RWPE1 (cell line): ENCODE measurements around the gene SRXN1.

Experiments used
- CTCF ChIA-PET: fragments of 350-600 bp; sonication (Branson Sonifier 250); formaldehyde crosslinking; extraction: SDS; loops from one replicate; lab custom pipeline; 2021; lab: Yijun Ruan, JAX
- POLR2A ChIA-PET: fragments of 400-600 bp; formaldehyde crosslinking; extraction: SDS; loops from one replicate; lab custom pipeline; 2020; ENCODE audit warnings: antibody characterized with exemption; ENCODE audit not compliant: low non-redundant PET; lab: Yijun Ruan, JAX
- DNase-seq: peaks from one replicate; pipeline ENCODE4 v3.0.0; 2012; ENCODE audit warnings: low spot score
- H3K27ac ChIP-seq: fragments of 450-650 bp; 2 replicates; pipeline ENCODE4 v1.5.1; 2017
- TF ChIP-seq, protein P1 (sequence below): fragments of 450-650 bp; conservative IDR thresholded peaks from 2 replicates; pipeline ENCODE4 v1.5.1; 2017; ENCODE audit warnings: low read depth, mild to moderate bottlenecking

SRXN1 gene

DNA sequence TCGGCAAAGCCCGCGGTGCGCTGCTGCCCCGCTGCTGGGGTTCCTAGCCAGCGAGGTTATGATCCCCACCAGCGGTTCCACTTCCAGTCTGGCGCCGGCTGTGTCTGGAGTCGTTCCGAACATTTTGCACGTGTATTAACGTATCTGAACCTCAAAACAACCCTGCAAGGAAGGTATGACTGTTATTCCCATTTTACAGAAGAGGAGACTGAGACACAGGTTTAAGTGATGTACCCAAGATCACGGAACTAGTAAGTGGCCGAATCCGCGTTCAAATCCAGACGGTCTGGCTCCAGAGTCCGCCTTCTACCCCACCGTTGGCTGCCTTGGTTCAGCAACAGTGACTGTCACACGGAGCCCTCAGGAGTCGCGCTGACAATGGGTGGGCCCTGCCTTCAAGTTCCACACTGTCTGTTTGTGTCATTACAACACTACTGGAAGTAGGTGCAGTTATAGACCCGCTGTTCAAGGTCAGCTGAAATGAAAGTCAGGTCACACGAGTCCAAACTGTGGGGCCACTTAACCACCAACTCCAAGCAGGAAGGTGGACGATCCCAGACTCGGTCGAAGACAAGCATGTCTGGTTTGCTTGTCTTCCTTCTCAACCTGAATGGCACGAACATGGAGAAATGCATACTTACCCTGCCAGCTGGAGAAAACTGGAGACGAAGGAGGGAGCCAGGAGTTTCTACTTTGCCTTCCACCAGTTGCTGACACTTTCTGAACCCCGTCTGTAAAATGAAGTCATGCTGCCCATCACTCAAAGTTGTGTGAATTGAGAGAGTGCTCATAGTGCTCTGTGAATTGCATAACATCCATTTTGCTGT lies 803 bp upstream of the SRXN1 start:
- POLR2A ChIA-PET = no interaction called here
- peak overlapping the region; percentile 77 for H3K27ac ChIP-seq
- CTCF ChIA-PET = no interaction called here

DNA sequence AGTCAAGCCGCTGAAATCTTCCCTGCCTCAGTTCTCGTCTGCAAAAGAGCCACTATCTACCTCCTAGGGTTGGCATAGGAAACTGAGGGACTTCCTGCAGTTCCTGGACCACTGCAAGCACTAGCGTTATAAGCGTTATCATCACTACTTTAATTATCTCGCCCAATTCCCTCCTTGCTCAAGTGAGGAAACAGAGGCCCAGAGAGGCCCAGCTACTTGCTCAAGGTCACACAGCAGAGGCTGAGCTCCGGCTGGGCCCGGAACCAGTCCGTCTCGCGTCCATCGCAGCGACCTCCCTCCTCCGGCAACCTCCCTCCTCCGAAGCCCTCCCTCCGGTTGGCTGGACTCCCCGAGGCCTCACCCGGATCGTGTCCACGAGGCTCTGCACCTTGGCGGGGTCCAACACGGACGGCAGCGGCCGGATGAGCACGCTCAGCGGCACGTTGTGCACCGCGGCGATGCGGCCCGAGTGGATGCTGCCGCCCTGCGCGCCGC lies 338 bp downstream of the SRXN1 start:
- TF ChIP-seq, protein P1, sequence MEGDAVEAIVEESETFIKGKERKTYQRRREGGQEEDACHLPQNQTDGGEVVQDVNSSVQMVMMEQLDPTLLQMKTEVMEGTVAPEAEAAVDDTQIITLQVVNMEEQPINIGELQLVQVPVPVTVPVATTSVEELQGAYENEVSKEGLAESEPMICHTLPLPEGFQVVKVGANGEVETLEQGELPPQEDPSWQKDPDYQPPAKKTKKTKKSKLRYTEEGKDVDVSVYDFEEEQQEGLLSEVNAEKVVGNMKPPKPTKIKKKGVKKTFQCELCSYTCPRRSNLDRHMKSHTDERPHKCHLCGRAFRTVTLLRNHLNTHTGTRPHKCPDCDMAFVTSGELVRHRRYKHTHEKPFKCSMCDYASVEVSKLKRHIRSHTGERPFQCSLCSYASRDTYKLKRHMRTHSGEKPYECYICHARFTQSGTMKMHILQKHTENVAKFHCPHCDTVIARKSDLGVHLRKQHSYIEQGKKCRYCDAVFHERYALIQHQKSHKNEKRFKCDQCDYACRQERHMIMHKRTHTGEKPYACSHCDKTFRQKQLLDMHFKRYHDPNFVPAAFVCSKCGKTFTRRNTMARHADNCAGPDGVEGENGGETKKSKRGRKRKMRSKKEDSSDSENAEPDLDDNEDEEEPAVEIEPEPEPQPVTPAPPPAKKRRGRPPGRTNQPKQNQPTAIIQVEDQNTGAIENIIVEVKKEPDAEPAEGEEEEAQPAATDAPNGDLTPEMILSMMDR = no peak
- H3K27ac ChIP-seq = peak overlapping the region; percentile 77
- CTCF ChIA-PET = interaction anchor here (0.6 to 1.4 kb wide), 4 partner anchors 14 to 173 kb away, joined by 3 to 7 read pairs (median 5); no protein-coding TSS in a partner anchor
- no peak for DNase-seq
- POLR2A ChIA-PET = no interaction called here

More for the DNA sequence above, 803 bp upstream of the SRXN1 start:
- TF ChIP-seq, protein P1 = no peak; the same call in 1 of the 2 replicates
- no peak for DNase-seq

DNA sequence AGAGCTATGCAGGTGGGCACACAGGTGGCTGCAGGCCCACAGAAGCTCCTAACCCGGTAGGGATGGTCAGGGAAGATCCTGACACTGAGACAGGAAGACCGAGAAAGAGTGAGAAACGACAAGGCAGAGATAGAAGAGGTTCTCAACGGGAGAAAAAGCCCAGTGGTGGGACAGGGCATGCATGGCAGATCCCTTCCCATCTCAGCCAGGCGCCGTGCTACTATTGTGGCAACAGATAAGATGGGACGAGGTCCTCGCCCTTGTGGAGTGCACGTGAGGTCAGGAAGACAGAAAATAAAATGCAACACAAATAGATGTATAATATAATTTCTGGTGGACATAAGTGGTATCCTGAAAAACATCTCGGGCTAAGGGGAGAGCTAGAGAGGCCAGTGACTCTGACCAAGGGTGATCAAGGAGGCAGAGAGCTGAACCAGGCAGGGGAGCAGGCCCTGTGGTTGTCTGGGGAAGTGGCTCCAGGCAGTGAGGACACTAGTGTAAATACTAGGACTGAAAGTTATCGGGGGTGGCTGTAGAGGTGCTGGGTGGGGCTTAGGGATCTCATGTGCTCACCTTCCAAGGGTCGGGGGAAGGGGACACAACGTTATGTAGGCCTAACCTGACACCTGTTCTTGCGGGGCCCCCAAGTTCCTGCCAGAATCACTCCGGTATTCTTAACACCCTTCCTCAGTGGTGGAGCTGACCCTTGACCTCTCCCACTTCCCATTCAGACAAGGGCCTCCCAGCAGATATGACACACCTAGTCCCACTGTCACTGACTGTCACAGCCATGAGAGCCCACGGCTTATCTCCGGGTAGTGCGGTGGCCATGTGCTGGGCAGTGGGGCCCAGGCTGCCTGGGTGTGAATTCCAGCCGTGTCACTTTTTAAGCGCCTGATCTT lies 1.0 kb downstream of the SRXN1 start:
- ChIA-PET CTCF (interaction anchor here (0.6 to 1.4 kb wide), 7 partner anchors 15 to 173 kb away, joined by 3 to 7 read pairs (median 4); no protein-coding TSS in a partner anchor), POLR2A (no interaction called here)
- TF ChIP-seq, protein P1 = no peak
- DNase-seq = no peak
- H3K27ac ChIP-seq = peak overlapping the region; percentile 77

DNA sequence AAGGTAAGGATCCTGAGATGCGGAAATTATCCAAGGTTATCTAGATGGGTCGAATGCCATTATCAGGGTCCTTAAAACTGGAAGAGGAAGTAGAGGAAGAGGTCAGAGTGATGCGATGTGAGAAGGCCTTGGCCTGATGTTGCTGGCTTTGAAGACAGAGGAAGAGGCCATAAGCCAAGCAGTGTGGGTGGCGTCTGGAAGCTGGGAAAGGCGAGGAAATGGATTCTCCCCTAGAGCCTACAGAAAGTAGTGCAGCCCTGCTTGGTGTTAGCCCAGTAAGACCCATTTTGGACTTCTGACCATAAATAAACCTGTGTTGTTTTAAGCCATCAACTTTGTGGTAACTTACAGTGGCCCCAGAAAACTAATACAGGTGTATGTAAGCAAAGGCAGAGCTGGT lies 2.0 kb downstream of the SRXN1 start:
- POLR2A ChIA-PET = no interaction called here
- TF ChIP-seq, protein P1 = no peak
- peak overlapping the region; percentile 77 for H3K27ac ChIP-seq
- no peak for DNase-seq
- CTCF ChIA-PET = interaction anchor here (0.7 to 1.2 kb wide), 3 partner anchors 78 to 99 kb away, joined by 3 to 4 read pairs (median 3); no protein-coding TSS in a partner anchor

DNA sequence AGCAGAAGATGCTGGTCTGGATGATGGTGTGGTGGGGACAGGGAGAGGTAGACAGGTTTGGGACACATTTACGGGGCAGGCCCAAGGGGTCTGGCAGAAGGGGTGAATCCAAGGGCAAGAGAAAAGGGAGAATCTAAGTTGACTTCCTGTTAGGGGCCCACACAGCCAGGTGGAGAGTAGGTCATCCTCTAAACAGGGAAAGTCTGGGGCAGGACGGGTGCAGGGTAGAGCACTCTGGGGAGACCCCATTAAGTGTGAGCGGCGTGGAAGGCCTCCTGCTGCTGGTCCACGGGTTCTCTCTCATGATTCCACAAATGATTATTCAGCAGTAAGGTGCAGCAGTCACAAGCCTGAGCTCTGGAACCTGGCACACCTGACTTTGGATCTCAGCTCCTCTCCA lies 2.7 kb downstream of the SRXN1 start:
- peak overlapping the region; percentile 77; the same call in 1 of the 2 replicates for H3K27ac ChIP-seq
- TF ChIP-seq, protein P1 = no peak
- no peak for DNase-seq
- ChIA-PET POLR2A (no interaction called here), CTCF (interaction anchor here (1.2 kb wide), 1 partner anchor 89 kb away, joined by 4 read pairs; no protein-coding TSS in a partner anchor)

DNA sequence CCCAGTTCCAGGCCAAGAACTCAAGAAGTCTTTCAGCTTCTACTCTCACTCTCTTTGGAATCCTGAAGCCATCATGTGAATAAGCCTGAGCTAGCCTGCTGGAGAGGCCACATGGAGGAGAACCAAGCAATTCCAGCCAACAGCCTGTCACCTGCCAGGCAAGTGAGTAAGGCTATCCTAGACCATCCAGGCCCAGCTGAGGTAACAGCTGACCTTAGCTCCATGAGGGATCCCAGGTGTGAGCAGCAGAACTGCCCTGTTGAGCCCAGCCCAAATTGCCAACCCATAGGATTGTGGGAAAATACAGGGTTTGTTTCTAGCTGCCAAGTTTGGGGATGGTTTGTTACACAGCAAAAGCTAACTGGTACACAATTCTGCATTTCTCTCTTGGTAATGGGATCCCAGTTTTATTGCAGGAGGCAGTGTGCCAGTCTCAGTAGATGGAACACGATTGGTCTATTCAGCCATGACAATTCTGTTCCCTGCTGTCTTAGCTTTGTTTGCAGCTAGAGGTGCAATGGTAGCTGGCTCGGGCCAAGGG lies 5.5 kb downstream of the SRXN1 start:
- POLR2A ChIA-PET = no interaction called here
- CTCF ChIA-PET = interaction anchor here (0.7 to 1.7 kb wide), 4 partner anchors 20 to 121 kb away, joined by 3 to 7 read pairs (median 4); partner anchors contain the start of gene SLC52A3

More for the DNA sequence above, 5.5 kb downstream of the SRXN1 start:
- TF ChIP-seq, protein P1 = no peak
- H3K27ac ChIP-seq = no peak overlapping the region
- no peak for DNase-seq
